HepG2 (cell line): ENCODE measurements around the gene TMEM225B. TPM values are rescaled to one million over a fixed set of nuclear protein-coding genes. Genes with fewer than 3 reads are reported as not detected.

Source experiments
- BCL6 ChIP-seq: IDR thresholded peaks from 2 replicates; pipeline ENCODE4 v1.6.1; 2016; ENCODE audit warnings: missing genetic modification reagents, missing compliant biosample characterization
- CCAR2 ChIP-seq: fragments of 200-400 bp; formaldehyde crosslinking; optimal IDR thresholded peaks from 2 replicates; pipeline ENCODE3; 2018; ENCODE audit warnings: low read depth, mild to moderate bottlenecking, low read length, moderate library complexity
- ELF1 ChIP-seq: sonication (generic); formaldehyde crosslinking; IDR thresholded peaks from 2 replicates; pipeline ENCODE4 v1.4.0; 2020; ENCODE audit warnings: missing genetic modification reagents
- FOXK2 ChIP-seq: fragments of 450-650 bp; IDR thresholded peaks from 2 replicates; pipeline ENCODE4 v1.6.1; 2016
- KLF6 ChIP-seq: IDR thresholded peaks from 2 replicates; pipeline ENCODE4 v1.8.0; 2016; ENCODE audit warnings: missing biosample characterization, missing genetic modification reagents
- MAF1 ChIP-seq: sonication (generic); formaldehyde crosslinking; IDR thresholded peaks from 2 replicates; pipeline ENCODE4 v1.5.0; 2020; ENCODE audit warnings: missing genetic modification reagents, borderline replicate concordance
- NFIB ChIP-seq: sonication (generic); formaldehyde crosslinking; IDR thresholded peaks from 2 replicates; pipeline ENCODE4 v1.9.0; 2021; ENCODE audit warnings: missing genetic modification reagents, mild to moderate bottlenecking, borderline replicate concordance
- NR2F2 ChIP-seq: IDR thresholded peaks from 2 replicates; pipeline ENCODE4 v1.6.1; 2012; ENCODE audit warnings: low read depth, inconsistent platforms, borderline replicate concordance
- POLR2A ChIP-seq, 2 experiments: IDR thresholded peaks; 2 replicates each; pipeline ENCODE4 v1.6.1; 2011; ENCODE audit warnings: low read depth in 2 of 2, low read length in 2 of 2, mild to moderate bottlenecking in 1 of 2, moderate library complexity in 1 of 2; ENCODE audit not compliant: insufficient read depth in 1 of 2
- SALL2 ChIP-seq: sonication (generic); formaldehyde crosslinking; IDR thresholded peaks from 2 replicates; pipeline ENCODE4 v1.8.1; 2023; ENCODE audit warnings: mild to moderate bottlenecking, missing genetic modification reagents, inconsistent platforms
- SCMH1 ChIP-seq: sonication (generic); formaldehyde crosslinking; IDR thresholded peaks from 2 replicates; pipeline ENCODE4 v1.9.0; 2021; ENCODE audit warnings: missing genetic modification reagents, mild to moderate bottlenecking, borderline replicate concordance
- SMAD3 ChIP-seq: sonication (generic); formaldehyde crosslinking; IDR thresholded peaks from 2 replicates; pipeline ENCODE4 v1.4.0; 2020; ENCODE audit warnings: missing genetic modification reagents
- SP5 ChIP-seq: IDR thresholded peaks from 2 replicates; pipeline ENCODE4 v1.6.1; 2016; ENCODE audit warnings: low read depth, borderline replicate concordance
- SRF ChIP-seq: IDR thresholded peaks from 2 replicates; pipeline ENCODE4 v1.6.1; 2011; ENCODE audit warnings: mild to moderate bottlenecking, low read depth, low read length, moderate library complexity
- STAT5B ChIP-seq: sonication (generic); formaldehyde crosslinking; IDR thresholded peaks from 2 replicates; pipeline ENCODE4 v1.4.0; 2020; ENCODE audit warnings: missing genetic modification reagents
- TBX3 ChIP-seq: fragments of 450-650 bp; IDR thresholded peaks from 2 replicates; pipeline ENCODE4 v1.6.1; 2017; ENCODE audit warnings: antibody characterized with exemption, mild to moderate bottlenecking, inconsistent platforms, borderline replicate concordance
- TEAD2 ChIP-seq: sonication (generic); formaldehyde crosslinking; IDR thresholded peaks from 2 replicates; pipeline ENCODE4 v1.9.0; 2021; ENCODE audit warnings: missing genetic modification reagents
- ZFP37 ChIP-seq: sonication (generic); formaldehyde crosslinking; IDR thresholded peaks from 2 replicates; pipeline ENCODE4 v1.4.0; 2020; ENCODE audit warnings: missing genetic modification reagents, borderline replicate concordance
- ZFP90 ChIP-seq: sonication (generic); formaldehyde crosslinking; IDR thresholded peaks from 2 replicates; pipeline ENCODE4 v1.8.0; 2022; ENCODE audit warnings: missing genetic modification reagents, mild to moderate bottlenecking, inconsistent platforms, borderline replicate concordance
- ZNF121 ChIP-seq: sonication (generic); formaldehyde crosslinking; IDR thresholded peaks from 2 replicates; pipeline ENCODE4 v1.5.0; 2020; ENCODE audit warnings: mild to moderate bottlenecking, missing genetic modification reagents
- ZNF567 ChIP-seq: sonication (generic); formaldehyde crosslinking; IDR thresholded peaks from 2 replicates; pipeline ENCODE4 v1.8.1; 2023; ENCODE audit warnings: mild to moderate bottlenecking, missing genetic modification reagents, borderline replicate concordance
- ZNF615 ChIP-seq: sonication (generic); formaldehyde crosslinking; IDR thresholded peaks from 2 replicates; pipeline ENCODE4 v1.5.0; 2020; ENCODE audit warnings: mild to moderate bottlenecking, missing genetic modification reagents, borderline replicate concordance
- polyA plus RNA-seq, 8 experiments: library from polyadenylated mRNA; depleted of rRNA in 3 of 8; stranded (reverse) in 7 of 8; unstranded in 1 of 8; fragments of >200 nt; fragmentation: Illumina TruSeq in 4 of 8; extraction: Trizol in 4 of 8; gene quantifications; 2 replicates each; pipeline versions ENCODE4 v1.2.1 to v1.2.3, GENCODE V29; 2011 to 2016; ENCODE audit warnings: low read depth in 4 of 8, missing spikeins in 1 of 8, mixed read lengths in 1 of 8; ENCODE audit not compliant: insufficient read depth in 1 of 8
- total RNA-seq, 5 experiments: library from RNA; depleted of rRNA; stranded (reverse); fragments of >200 nt; fragmentation: Illumina TruSeq; extraction: Trizol; gene quantifications; 2 replicates each; pipeline ENCODE4 v1.2.3, GENCODE V29; 2016; ENCODE audit warnings: low read depth in 1 of 5
- TF ChIP-seq, protein P1 (sequence below): sonication (generic); formaldehyde crosslinking; IDR thresholded peaks from 2 replicates; pipeline ENCODE4 v1.5.1; 2020; ENCODE audit warnings: mild to moderate bottlenecking, moderate library complexity, missing genetic modification reagents
- TF ChIP-seq, protein P2 (sequence below): sonication (generic); formaldehyde crosslinking; conservative IDR thresholded peaks from 2 replicates; pipeline ENCODE4 v1.4.0; 2020; ENCODE audit warnings: missing genetic modification reagents
- TF ChIP-seq, protein P3 (sequence below): sonication (generic); formaldehyde crosslinking; conservative IDR thresholded peaks from 2 replicates; pipeline ENCODE4 v1.4.0; 2020; ENCODE audit warnings: missing genetic modification reagents
- TF ChIP-seq, protein P4 (sequence below): sonication (generic); formaldehyde crosslinking; IDR thresholded peaks from 2 replicates; pipeline ENCODE4 v1.8.1; 2023; ENCODE audit warnings: mild to moderate bottlenecking, inconsistent platforms, moderate library complexity, missing genetic modification reagents, borderline replicate concordance

The TMEM225B gene
- total and polyA plus RNA-seq, 2 of the 13 experiments (the other 11 are each of a cell fraction or from before 2014, with no cell fraction given) = 0.78 to 0.95 TPM

DNA sequence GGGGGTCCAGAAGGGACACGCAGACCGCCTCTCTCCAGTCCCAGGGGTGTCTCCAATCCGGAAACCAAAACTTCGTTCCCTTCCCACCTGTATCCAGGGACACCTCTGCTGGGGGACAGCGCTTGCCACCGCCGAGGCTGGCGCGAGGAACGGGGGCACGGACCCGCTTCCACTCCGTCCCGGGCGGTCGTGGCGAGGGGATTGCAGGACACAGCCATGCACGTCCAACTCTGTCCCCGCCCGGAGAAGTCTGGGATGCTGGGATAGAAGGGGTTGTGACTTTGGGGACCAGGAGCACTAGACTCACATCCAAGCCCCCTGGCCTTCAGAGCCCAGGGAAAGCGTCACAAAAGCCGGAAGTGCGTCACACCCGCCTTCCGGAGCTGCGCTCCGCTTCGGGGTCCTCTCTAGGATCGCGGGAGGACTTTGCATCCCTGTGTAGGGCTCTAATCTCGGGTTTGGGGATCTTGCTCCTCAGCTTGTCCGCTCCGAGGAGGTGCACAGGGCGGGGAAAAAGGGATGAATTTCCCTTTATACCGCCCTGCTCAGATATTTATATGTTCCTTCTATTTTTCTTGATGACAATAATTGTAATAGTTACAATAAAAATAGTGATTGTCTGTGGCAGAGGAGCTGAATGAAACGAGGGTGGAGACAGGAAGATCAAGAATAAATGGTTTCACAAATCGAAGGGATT lies 46.2 kb upstream of the TMEM225B start, which contains the start of gene FAM200A (continued):
- TF ChIP-seq, protein P1, sequence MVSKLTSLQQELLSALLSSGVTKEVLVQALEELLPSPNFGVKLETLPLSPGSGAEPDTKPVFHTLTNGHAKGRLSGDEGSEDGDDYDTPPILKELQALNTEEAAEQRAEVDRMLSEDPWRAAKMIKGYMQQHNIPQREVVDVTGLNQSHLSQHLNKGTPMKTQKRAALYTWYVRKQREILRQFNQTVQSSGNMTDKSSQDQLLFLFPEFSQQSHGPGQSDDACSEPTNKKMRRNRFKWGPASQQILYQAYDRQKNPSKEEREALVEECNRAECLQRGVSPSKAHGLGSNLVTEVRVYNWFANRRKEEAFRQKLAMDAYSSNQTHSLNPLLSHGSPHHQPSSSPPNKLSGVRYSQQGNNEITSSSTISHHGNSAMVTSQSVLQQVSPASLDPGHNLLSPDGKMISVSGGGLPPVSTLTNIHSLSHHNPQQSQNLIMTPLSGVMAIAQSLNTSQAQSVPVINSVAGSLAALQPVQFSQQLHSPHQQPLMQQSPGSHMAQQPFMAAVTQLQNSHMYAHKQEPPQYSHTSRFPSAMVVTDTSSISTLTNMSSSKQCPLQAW = peak; percentile 29; the same call in 1 of the 2 replicates
- no peak for TF ChIP-seq FOXK2
- no peak; the same call in 1 of the 2 replicates for TF ChIP-seq SMAD3 (CRISPR knock-in tag)
- TF ChIP-seq STAT5B = no peak
- no peak for TF ChIP-seq CCAR2
- TF ChIP-seq, protein P2, sequence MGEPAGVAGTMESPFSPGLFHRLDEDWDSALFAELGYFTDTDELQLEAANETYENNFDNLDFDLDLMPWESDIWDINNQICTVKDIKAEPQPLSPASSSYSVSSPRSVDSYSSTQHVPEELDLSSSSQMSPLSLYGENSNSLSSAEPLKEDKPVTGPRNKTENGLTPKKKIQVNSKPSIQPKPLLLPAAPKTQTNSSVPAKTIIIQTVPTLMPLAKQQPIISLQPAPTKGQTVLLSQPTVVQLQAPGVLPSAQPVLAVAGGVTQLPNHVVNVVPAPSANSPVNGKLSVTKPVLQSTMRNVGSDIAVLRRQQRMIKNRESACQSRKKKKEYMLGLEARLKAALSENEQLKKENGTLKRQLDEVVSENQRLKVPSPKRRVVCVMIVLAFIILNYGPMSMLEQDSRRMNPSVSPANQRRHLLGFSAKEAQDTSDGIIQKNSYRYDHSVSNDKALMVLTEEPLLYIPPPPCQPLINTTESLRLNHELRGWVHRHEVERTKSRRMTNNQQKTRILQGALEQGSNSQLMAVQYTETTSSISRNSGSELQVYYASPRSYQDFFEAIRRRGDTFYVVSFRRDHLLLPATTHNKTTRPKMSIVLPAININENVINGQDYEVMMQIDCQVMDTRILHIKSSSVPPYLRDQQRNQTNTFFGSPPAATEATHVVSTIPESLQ (CRISPR knock-in tag) = 0 out of 2 replicates have a peak, but pooled peaks have one; percentile 33
- TF ChIP-seq, protein P3, sequence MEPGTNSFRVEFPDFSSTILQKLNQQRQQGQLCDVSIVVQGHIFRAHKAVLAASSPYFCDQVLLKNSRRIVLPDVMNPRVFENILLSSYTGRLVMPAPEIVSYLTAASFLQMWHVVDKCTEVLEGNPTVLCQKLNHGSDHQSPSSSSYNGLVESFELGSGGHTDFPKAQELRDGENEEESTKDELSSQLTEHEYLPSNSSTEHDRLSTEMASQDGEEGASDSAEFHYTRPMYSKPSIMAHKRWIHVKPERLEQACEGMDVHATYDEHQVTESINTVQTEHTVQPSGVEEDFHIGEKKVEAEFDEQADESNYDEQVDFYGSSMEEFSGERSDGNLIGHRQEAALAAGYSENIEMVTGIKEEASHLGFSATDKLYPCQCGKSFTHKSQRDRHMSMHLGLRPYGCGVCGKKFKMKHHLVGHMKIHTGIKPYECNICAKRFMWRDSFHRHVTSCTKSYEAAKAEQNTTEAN (CRISPR knock-in tag) = no peak
- TF ChIP-seq POLR2A (IDR thresholded peaks at IDR 0.05; ENCODE audit: insufficient read depth in 1 of 2, low read depth in 2 of 2, low read length in 2 of 2) = peak; percentile 85
- TF ChIP-seq NR2F2 = no peak
- no peak for TF ChIP-seq ZNF615
- TF ChIP-seq MAF1 (CRISPR knock-in tag) = no peak
- TF ChIP-seq SRF = no peak
- no peak for TF ChIP-seq NFIB (CRISPR knock-in tag)
- TF ChIP-seq SALL2 (CRISPR knock-in tag) = 0 out of 2 replicates have a peak, but pooled peaks have one; percentile 27
- no peak for TF ChIP-seq ZFP37 (CRISPR knock-in tag)
- TF ChIP-seq BCL6 (CRISPR knock-in tag) = peak; percentile 44; the same call in 1 of the 2 replicates
- TF ChIP-seq TBX3 = no peak
- peak; percentile 57; the same call in 1 of the 2 replicates for TF ChIP-seq KLF6 (CRISPR knock-in tag)
- TF ChIP-seq ZNF567 (CRISPR knock-in tag) = 0 out of 2 replicates have a peak, but pooled peaks have one; percentile 44
- TF ChIP-seq ZFP90 = no peak
- TF ChIP-seq SP5 (CRISPR knock-in tag) = no peak
- TF ChIP-seq ELF1 (CRISPR knock-in tag) = peak; percentile 88
- TF ChIP-seq TEAD2 (CRISPR knock-in tag) = no peak
- no peak for TF ChIP-seq SCMH1 (CRISPR knock-in tag)
- TF ChIP-seq ZNF121 (CRISPR knock-in tag) = no peak
- TF ChIP-seq, protein P4, sequence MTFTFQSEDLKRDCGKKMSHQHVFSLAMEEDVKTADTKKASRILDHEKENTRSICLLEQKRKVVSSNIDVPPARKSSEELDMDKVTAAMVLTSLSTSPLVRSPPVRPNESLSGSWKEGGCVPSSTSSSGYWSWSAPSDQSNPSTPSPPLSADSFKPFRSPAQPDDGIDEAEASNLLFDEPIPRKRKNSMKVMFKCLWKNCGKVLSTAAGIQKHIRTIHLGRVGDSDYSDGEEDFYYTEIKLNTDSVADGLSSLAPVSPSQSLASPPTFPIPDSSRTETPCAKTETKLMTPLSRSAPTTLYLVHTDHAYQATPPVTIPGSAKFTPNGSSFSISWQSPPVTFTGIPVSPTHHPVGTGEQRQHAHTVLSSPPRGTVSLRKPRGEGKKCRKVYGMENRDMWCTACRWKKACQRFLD = no peak
